ENCODE results near the gene MTMR3. TPM values are rescaled to one million over a fixed set of nuclear protein-coding genes. Genes with fewer than 3 reads are reported as not detected.

Gene MTMR3
- total RNA-seq, 4 donors from 2014 or later = 36.6 to 42.1 (median 37.1) TPM

DNA sequence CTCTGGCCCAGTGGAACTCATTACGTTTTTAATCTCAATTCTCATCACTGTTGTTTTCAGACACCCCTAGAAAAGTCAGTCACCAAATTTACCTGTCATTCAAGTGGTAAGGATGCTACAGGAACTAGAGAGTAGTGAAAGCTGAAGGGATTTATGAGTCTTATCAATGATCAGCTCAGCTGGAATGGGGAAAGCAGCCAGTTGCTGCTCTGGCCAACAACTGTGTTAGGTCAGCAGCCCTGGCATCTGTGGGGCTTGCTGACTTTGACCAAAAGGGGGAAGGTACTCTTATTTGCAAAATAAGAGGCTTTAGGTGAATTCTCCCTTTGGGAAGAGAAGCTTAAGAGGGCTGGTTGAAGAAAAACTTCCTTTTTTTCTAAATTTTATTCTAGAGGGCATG, 121.1 kb downstream of the MTMR3 start:
- in situ Hi-C loops (cut with MboI; ENCODE audit: low sequenced_read_pairs in 4 of 4) (loop anchor here (10.0 to 25.0 kb wide), 4 partner anchors 139 to 367 kb away; partner anchors contain the start of genes UQCR10 (in 1 of the 4) and ZMAT5 (in 1 of the 4)), intact Hi-C loops (cut with DNase I; ENCODE audit: low total_unique reads) (loop anchor here (2.0 to 5.0 kb wide), 2 partner anchors 132 to 237 kb away; partner anchors contain the start of genes UQCR10 and ZMAT5)
- no peak for ATAC-seq

DNA sequence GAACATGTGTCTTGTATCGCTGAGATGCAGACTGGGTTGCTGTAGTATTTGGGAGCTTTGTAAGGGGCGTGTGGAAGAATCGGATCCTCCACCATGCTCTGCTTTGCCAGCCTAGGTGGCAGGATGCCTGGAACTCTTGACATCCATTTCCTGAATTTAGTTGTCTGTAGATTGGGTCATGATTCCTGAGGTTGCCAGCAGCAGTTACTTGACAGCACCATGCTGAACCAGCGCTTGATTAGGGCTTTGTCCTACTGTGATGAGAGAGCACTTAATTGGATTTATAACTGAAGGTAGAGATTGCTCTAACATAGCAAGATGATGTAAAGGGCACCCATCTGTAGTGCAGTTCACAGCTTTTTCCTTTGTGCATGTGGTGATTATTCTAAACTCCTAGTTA, 121.7 kb downstream of the MTMR3 start:
- Histone ChIP-seq H3K27ac (peak overlapping the region; percentile 35 to 39 (median 36)), H3K4me1 (peaks cover 11 to 15% of the 10 kb centered on the region in 2 donors), H3K4me3 (no peak overlapping the region), H3K9me3 (no peaks in the 10 kb centered on the region), H3K36me3 (peaks cover 2 to 40% of the 10 kb centered on the region in 2 donors), H3K27me3 (no peaks in the 10 kb centered on the region)
- ATAC-seq (peak in 1 of 2 donors; percentile 45), DNase-seq (no peak)
- intact Hi-C loops (cut with DNase I; ENCODE audit: low total_unique reads) (loop anchor here (1.0 to 5.0 kb wide), 6 partner anchors 132 to 377 kb away; partner anchors contain the start of genes UQCR10 and ZMAT5), in situ Hi-C loops (cut with MboI; ENCODE audit: low sequenced_read_pairs in 4 of 4) (loop anchor here (10.0 to 25.0 kb wide), 4 partner anchors 140 to 367 kb away; partner anchors contain the start of genes UQCR10 (in 1 of the 4) and ZMAT5 (in 1 of the 4))
- no peak for TF ChIP-seq POLR2A (IDR thresholded peaks at IDR 0.05)
- TF ChIP-seq, protein P1, sequence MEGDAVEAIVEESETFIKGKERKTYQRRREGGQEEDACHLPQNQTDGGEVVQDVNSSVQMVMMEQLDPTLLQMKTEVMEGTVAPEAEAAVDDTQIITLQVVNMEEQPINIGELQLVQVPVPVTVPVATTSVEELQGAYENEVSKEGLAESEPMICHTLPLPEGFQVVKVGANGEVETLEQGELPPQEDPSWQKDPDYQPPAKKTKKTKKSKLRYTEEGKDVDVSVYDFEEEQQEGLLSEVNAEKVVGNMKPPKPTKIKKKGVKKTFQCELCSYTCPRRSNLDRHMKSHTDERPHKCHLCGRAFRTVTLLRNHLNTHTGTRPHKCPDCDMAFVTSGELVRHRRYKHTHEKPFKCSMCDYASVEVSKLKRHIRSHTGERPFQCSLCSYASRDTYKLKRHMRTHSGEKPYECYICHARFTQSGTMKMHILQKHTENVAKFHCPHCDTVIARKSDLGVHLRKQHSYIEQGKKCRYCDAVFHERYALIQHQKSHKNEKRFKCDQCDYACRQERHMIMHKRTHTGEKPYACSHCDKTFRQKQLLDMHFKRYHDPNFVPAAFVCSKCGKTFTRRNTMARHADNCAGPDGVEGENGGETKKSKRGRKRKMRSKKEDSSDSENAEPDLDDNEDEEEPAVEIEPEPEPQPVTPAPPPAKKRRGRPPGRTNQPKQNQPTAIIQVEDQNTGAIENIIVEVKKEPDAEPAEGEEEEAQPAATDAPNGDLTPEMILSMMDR (IDR thresholded peaks at IDR 0.05 in 4 of 5, conservative IDR thresholded peaks at IDR 0.05 in 1 of 5) = no peak

More for the DNA sequence above, 121.1 kb downstream of the MTMR3 start:
- no peak for TF ChIP-seq POLR2A (IDR thresholded peaks at IDR 0.05)
- TF ChIP-seq, protein P1 (IDR thresholded peaks at IDR 0.05 in 4 of 5, conservative IDR thresholded peaks at IDR 0.05 in 1 of 5) = no peak
- H3K27me3 ChIP-seq = no peaks in the 10 kb centered on the region
- H3K36me3 ChIP-seq = peaks cover under 1 to 34% of the 10 kb centered on the region in 2 donors
- H3K4me1 ChIP-seq = peaks cover 11 to 15% of the 10 kb centered on the region in 2 donors
- no peak overlapping the region for H3K4me3 ChIP-seq
- DNase-seq = no peak
- H3K9me3 ChIP-seq = no peaks in the 10 kb centered on the region
- H3K27ac ChIP-seq = peak overlapping the region in 1 of 4 donors; percentile 39

- no peaks in the 10 kb centered on the region for H3K9me3 ChIP-seq
- H3K36me3 ChIP-seq = peaks cover 2 to 43% of the 10 kb centered on the region in 2 donors
- DNase-seq (peak; percentile 24 to 74), ATAC-seq (peak; percentile 88 to 89)
- intact Hi-C loops (cut with DNase I; ENCODE audit: low total_unique reads) (loop anchor here (1.0 to 5.0 kb wide), 5 partner anchors 150 to 378 kb away; partner anchors contain the start of genes UQCR10 and ZMAT5), in situ Hi-C loops (cut with MboI; ENCODE audit: low sequenced_read_pairs in 4 of 4) (loop anchor here (10.0 to 25.0 kb wide), 4 partner anchors 141 to 368 kb away; partner anchors contain the start of genes UQCR10 (in 1 of the 4) and ZMAT5 (in 1 of the 4))
- no peaks in the 10 kb centered on the region for H3K27me3 ChIP-seq
- H3K27ac ChIP-seq = peak overlapping the region; percentile 35 to 39 (median 36)
- no peak overlapping the region for H3K4me3 ChIP-seq
- TF ChIP-seq, protein P1 (IDR thresholded peaks at IDR 0.05 in 4 of 5, conservative IDR thresholded peaks at IDR 0.05 in 1 of 5) = peak; percentile 86 to 95 (median 94)
- TF ChIP-seq POLR2A (IDR thresholded peaks at IDR 0.05) = no peak
- peaks cover 11 to 15% of the 10 kb centered on the region in 2 donors for H3K4me1 ChIP-seq
Measured at GRCh38 chr22:30005213-30005857, 122.4 kb downstream of the MTMR3 start.

GRCh38 chr22:30007361-30007760, 124.4 kb downstream of the MTMR3 start:
- Histone ChIP-seq H3K27me3 (no peaks in the 10 kb centered on the region), H3K9me3 (no peaks in the 10 kb centered on the region), H3K27ac (no peak overlapping the region), H3K4me1 (peaks cover 11 to 15% of the 10 kb centered on the region in 2 donors), H3K36me3 (peaks cover 2 to 40% of the 10 kb centered on the region in 2 donors), H3K4me3 (no peak overlapping the region)
- ATAC-seq (no peak), DNase-seq (no peak)
- no peak for TF ChIP-seq POLR2A (IDR thresholded peaks at IDR 0.05)
- TF ChIP-seq, protein P1 (IDR thresholded peaks at IDR 0.05 in 4 of 5, conservative IDR thresholded peaks at IDR 0.05 in 1 of 5) = no peak
- intact Hi-C loops (cut with DNase I; ENCODE audit: low total_unique reads) = loop anchor here (5.0 kb wide), 1 partner anchor 380 kb away; no protein-coding TSS in a partner anchor
- in situ Hi-C loops (cut with MboI; ENCODE audit: low sequenced_read_pairs in 4 of 4) = loop anchor here (10.0 to 25.0 kb wide), 4 partner anchors 143 to 370 kb away; partner anchors contain the start of genes UQCR10 (in 1 of the 4) and ZMAT5 (in 1 of the 4)

All from gastrocnemius medialis (tissue), 4 donors.